Prostate gland (tissue), 2 donors: ENCODE results near the gene CCDC106. TPM values are rescaled to one million over a fixed set of nuclear protein-coding genes. Genes with fewer than 3 reads are reported as not detected.

ENCODE experiments used
- DNase-seq: peaks from one replicate; pipeline ENCODE4 v3.0.0-alpha.2; 2019; ENCODE audit warnings: low spot score
- H3K27ac ChIP-seq, 2 donors: fragments of 200-600 bp; sonication (generic); 2 replicates each; pipeline ENCODE4 v1.5.1; 2017 to 2019
- H3K27me3 ChIP-seq: fragments of 200-600 bp; sonication (generic); replicated peaks from 2 replicates; pipeline ENCODE4 v1.5.1; 2019; ENCODE audit not compliant: insufficient read depth
- H3K36me3 ChIP-seq, 2 donors: fragments of 200-600 bp; sonication (generic); 1 replicate in 1 of 2; 2 replicates in 1 of 2; pipeline versions ENCODE4 v1.5.1 to v1.8.1; 2017 to 2019
- H3K4me1 ChIP-seq: fragments of 200-600 bp; sonication (generic); replicated peaks from 2 replicates; pipeline ENCODE4 v1.5.1; 2019
- H3K4me3 ChIP-seq, 2 donors: fragments of 200-600 bp; sonication (generic); 2 replicates each; pipeline ENCODE4 v1.5.1; 2017 to 2019
- H3K9me3 ChIP-seq: fragments of 200-600 bp; sonication (generic); 2 replicates; pipeline ENCODE4 v1.5.1; 2017
- POLR2A ChIP-seq: fragments of 450-650 bp; IDR thresholded peaks from one replicate; pipeline ENCODE4 v1.6.1; 2016; ENCODE audit warnings: antibody characterized with exemption, mild to moderate bottlenecking
- POLR2AphosphoS5 ChIP-seq: sonication (generic); formaldehyde crosslinking; IDR thresholded peaks from one replicate; pipeline ENCODE4 v1.6.1; 2017; ENCODE audit warnings: antibody characterized with exemption
- WGBS: methylation state at CpG from one replicate; pipeline ENCODE4 v1.1.5; 2018; 5-methylcytosine and 5-hydroxymethylcytosine counted together
- intact Hi-C: fragments of 100-400 bp; cut with DNase I; formaldehyde crosslinking; loops from one replicate; pipeline ENCODE4 v1.14.2; 2022
- total RNA-seq, 2 donors: library from RNA; depleted of rRNA; stranded (reverse); fragments of >200 nt; gene quantifications; one replicate each; pipeline ENCODE4 v1.1.0, GENCODE V29; 2016
- TF ChIP-seq, protein P1 (sequence below), 4 experiments: fragments of 200-600 bp in 2 of 4; fragments of 450-650 bp in 2 of 4; sonication (generic) in 2 of 4; IDR thresholded peaks; 1 replicate in 3 of 4; 2 replicates in 1 of 4; pipeline ENCODE4 v1.5.1; 2016 to 2019; ENCODE audit warnings: antibody characterized with exemption in 4 of 4, mild to moderate bottlenecking in 2 of 4, moderate library complexity in 2 of 4

The CCDC106 gene
- total RNA-seq, 2 donors from 2014 or later, result 17.7 to 70.2 TPM

DNA sequence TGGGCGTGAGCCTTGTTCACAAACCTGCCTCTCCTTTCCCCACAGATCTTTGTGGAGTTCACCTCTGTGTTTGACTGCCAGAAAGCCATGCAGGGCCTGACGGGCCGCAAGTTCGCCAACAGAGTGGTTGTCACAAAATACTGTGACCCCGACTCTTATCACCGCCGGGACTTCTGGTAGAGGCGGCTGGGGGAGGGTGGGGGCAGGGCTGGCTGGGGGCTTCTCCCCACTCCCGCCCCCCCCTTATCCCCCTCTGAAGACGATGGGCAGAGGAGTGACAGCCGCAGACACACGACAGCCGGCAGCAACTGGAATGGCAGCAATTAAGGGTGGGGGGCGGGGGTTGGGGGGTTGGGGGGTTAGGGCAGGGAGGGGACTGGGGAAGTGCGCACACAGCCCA is 25.9 kb downstream of the CCDC106 start:
- Histone ChIP-seq H3K36me3 (peaks cover 16 to 21% of the 10 kb centered on the region in 2 donors), H3K27me3 (no peaks in the 10 kb centered on the region), H3K4me1 (peaks cover 10% of the 10 kb centered on the region), H3K4me3 (no peak overlapping the region), H3K9me3 (no peaks in the 10 kb centered on the region), H3K27ac (no peak overlapping the region)
- WGBS, result 71% methylated on average over 14 of the region's 15 CpGs
- DNase-seq, result no peak
- intact Hi-C loops, result no loop called here
- TF ChIP-seq POLR2AphosphoS5 (no peak), POLR2A (no peak)
- TF ChIP-seq, protein P1, sequence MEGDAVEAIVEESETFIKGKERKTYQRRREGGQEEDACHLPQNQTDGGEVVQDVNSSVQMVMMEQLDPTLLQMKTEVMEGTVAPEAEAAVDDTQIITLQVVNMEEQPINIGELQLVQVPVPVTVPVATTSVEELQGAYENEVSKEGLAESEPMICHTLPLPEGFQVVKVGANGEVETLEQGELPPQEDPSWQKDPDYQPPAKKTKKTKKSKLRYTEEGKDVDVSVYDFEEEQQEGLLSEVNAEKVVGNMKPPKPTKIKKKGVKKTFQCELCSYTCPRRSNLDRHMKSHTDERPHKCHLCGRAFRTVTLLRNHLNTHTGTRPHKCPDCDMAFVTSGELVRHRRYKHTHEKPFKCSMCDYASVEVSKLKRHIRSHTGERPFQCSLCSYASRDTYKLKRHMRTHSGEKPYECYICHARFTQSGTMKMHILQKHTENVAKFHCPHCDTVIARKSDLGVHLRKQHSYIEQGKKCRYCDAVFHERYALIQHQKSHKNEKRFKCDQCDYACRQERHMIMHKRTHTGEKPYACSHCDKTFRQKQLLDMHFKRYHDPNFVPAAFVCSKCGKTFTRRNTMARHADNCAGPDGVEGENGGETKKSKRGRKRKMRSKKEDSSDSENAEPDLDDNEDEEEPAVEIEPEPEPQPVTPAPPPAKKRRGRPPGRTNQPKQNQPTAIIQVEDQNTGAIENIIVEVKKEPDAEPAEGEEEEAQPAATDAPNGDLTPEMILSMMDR (IDR thresholded peaks at IDR 0.05), result no peak

DNA sequence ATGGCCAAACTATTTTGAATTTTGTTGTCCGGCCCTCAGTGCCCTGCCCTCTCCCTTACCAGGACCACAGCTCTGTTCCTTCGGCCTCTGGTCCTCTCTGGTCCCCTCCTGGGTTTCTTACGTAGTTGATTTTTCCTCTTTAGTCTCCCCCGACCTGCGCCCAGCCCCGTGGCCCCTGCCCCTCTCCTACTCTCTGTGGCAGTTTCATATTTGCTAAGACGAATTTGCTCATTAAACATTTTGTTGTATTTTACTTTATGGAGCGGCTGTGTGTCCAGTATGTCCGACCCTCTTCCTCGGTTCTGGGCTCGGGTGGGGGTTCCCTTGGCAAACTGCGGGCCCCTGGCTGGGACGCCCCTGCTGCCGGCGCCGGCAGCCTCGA is 26.4 kb downstream of the CCDC106 start:
- H3K9me3 ChIP-seq, result no peaks in the 10 kb centered on the region
- WGBS, result 21% methylated on average over 17 of the region's 17 CpGs

DNA sequence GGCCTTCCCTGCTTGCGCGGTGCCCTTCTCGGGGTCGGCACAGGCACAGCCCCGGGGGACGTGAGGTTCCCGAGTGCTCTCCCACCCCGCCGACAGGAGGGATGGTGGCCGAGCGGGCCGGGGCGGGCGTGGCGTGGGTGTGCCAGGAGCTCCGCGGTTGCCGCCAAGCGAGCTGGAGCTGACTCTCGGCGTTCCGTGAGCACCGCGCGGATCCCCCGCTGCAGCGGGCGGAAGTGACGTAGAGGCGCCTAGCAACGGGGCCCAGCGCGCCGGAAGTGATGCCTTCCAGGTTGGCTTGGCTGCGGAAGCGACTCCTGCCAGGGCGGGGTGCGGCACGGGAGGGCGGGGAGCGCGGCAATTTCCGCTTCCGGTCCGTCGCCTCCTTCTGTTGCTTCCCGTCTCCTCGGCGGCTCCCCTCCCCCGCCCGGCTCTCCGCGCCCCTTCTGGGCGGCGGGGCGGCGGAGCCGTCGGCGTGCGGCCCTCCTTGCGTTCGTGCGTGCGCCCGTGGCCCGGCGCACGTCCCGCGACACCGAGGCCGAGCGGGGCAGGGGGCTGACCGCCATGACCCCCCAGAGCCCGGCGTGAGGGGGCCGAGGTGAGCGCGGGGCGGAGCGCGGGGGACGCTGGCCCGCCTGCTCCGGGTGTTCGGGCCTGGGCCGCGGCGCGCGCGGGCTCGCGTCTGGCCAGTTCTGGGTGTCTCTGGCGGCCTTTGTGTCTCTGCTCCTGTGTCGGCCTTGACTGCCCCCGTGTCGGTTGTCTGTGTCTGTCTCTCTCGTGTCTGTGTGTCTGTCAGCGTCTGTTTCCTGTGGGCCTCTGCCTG is 27.0 kb downstream of the CCDC106 start, which contains the start of gene EPN1:
TSS of gene EPN1 (plus strand) at position 386 of the 820 bp plus-strand sequence. CDS start 3,402 bp downstream, outside the sequence.
- WGBS, result under 1% methylated on average over 78 of the region's 101 CpGs
- Histone ChIP-seq H3K36me3 (peaks cover 11 to 14% of the 10 kb centered on the region in 2 donors), H3K9me3 (no peaks in the 10 kb centered on the region), H3K4me1 (peaks cover 10% of the 10 kb centered on the region), H3K4me3 (peak within 1 kb of the TSS; percentile 94 to 99), H3K27me3 (no peaks in the 10 kb centered on the region), H3K27ac (peak within 1 kb of the TSS; percentile 85 to 96)
- intact Hi-C loops, result no loop called here
- DNase-seq, result peak; percentile 95
- TF ChIP-seq, protein P1 (IDR thresholded peaks at IDR 0.05), result peak in 1 of 4 experiments; percentile 27
- TF ChIP-seq POLR2AphosphoS5 (peak; percentile 96), POLR2A (peak; percentile 53)

More for the DNA sequence above, 26.4 kb downstream of the CCDC106 start:
- Histone ChIP-seq H3K4me1 (peaks cover 10% of the 10 kb centered on the region), H3K36me3 (peaks cover 15 to 17% of the 10 kb centered on the region in 2 donors), H3K27ac (peak overlapping the region; percentile 85 to 96), H3K27me3 (no peaks in the 10 kb centered on the region), H3K4me3 (peak overlapping the region; percentile 94 to 99)
- TF ChIP-seq POLR2AphosphoS5 (no peak), POLR2A (no peak)
- TF ChIP-seq, protein P1 (IDR thresholded peaks at IDR 0.05), result no peak
- DNase-seq, result no peak
- intact Hi-C loops, result no loop called here

DNA sequence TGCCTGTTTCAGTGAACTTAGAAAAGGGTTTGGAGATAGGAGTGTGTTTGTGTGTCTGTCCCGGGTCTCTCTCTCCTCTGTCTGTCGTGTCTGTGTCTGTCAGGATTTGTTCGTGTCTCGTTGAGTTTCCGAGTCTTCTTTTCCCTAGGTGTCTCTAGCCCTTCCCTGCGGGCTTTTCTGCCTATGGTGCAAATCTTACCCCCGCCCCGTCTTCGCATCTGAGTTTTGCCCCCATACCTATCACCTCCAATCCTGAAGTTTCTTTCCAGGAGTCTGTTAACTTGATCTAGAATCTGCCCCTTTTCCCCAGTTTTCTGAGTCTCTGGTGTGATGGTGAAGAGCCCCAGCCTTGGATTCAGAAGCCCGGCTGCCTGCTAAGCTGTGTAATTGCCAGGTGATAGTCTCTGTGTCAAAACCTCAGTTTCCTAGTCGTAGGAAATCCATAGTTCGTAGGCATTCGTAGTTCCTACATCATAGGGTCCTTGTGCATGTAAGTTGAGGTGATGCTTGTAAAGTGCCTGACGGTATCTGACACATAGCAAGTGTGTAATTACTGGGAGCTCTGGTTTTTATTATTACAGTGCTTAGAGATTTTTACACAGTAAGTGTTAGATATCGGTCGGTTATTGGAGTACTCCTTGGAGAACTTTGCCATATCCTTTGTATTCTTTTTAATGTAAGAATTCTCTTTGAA is 27.8 kb downstream of the CCDC106 start:
- intact Hi-C loops, result no loop called here
- Histone ChIP-seq H3K27me3 (no peaks in the 10 kb centered on the region), H3K4me3 (peak overlapping the region; percentile 94 to 99), H3K4me1 (peaks cover 10% of the 10 kb centered on the region), H3K9me3 (no peaks in the 10 kb centered on the region), H3K27ac (peak overlapping the region; percentile 85 to 96), H3K36me3 (peaks cover 11 to 14% of the 10 kb centered on the region in 2 donors)
- TF ChIP-seq POLR2A (no peak), POLR2AphosphoS5 (no peak)
- TF ChIP-seq, protein P1 (IDR thresholded peaks at IDR 0.05), result no peak
- DNase-seq, result no peak
- WGBS, result 11% methylated on average over 16 of the region's 16 CpGs
